GM19035 (cell line): ENCODE results near the gene GPATCH8.
"Not testable (repeated sequence)": the region's sequence is repeated elsewhere in the genome, so short reads cannot be mapped to it uniquely, and the experiment has no call there.

Source experiments
- ATAC-seq: cut with Tn5 transposase; IDR thresholded peaks from one replicate; pipeline ENCODE4 v1.9.1; 2021; ENCODE audit not compliant: unreplicated experiment

Gene GPATCH8

GRCh38 chr17:44527954-44528353, 24.7 kb upstream of the GPATCH8 start:
- no peak for ATAC-seq

GRCh38 chr17:44527102-44527501, 23.9 kb upstream of the GPATCH8 start:
- no peak for ATAC-seq

- no peak for ATAC-seq
These were observed 20.4 kb upstream of the GPATCH8 start for GRCh38 chr17:44523672-44523972.

GRCh38 chr17:44522883-44523671, 19.9 kb upstream of the GPATCH8 start:
- ATAC-seq: no peak

GRCh38 chr17:44518032-44518431, 14.8 kb upstream of the GPATCH8 start:
- ATAC-seq: no peak

GRCh38 chr17:44511241-44512134, 8.3 kb upstream of the GPATCH8 start:
- ATAC-seq: not testable (repeated sequence)

- not testable (repeated sequence) for ATAC-seq
These were observed 3.9 kb upstream of the GPATCH8 start for GRCh38 chr17:44506939-44507604.

- ATAC-seq: no peak
These were observed 534 bp downstream of the GPATCH8 start for GRCh38 chr17:44502598-44503146.

GRCh38 chr17:44501866-44502375, 1.3 kb downstream of the GPATCH8 start:
- ATAC-seq: no peak

- ATAC-seq: no peak
These were observed 3.5 kb downstream of the GPATCH8 start for GRCh38 chr17:44499722-44500121.

- no peak for ATAC-seq
These were observed 6.4 kb downstream of the GPATCH8 start for GRCh38 chr17:44496815-44497214.

GRCh38 chr17:44493339-44493738, 9.9 kb downstream of the GPATCH8 start:
- ATAC-seq: no peak

GRCh38 chr17:44492706-44493272, 10.4 kb downstream of the GPATCH8 start:
- ATAC-seq: no peak

- ATAC-seq: no peak
These were observed 13.6 kb downstream of the GPATCH8 start for GRCh38 chr17:44489581-44489980.

GRCh38 chr17:44487170-44487569, 16.0 kb downstream of the GPATCH8 start:
- ATAC-seq: no peak

- ATAC-seq: no peak
These were observed 29.8 kb downstream of the GPATCH8 start for GRCh38 chr17:44473367-44473766.

GRCh38 chr17:44469676-44470075, 33.5 kb downstream of the GPATCH8 start:
- no peak for ATAC-seq

- ATAC-seq: no peak
These were observed 36.1 kb downstream of the GPATCH8 start for GRCh38 chr17:44467108-44467507.

- ATAC-seq: no peak
These were observed 36.9 kb downstream of the GPATCH8 start for GRCh38 chr17:44466339-44466738.

GRCh38 chr17:44465897-44466296, 37.3 kb downstream of the GPATCH8 start:
- no peak for ATAC-seq

GRCh38 chr17:44465276-44465675, 37.9 kb downstream of the GPATCH8 start:
- no peak for ATAC-seq
